Right atrium auricular region (tissue), 2 donors: ENCODE measurements around the gene KLHL22. TPM values are rescaled to one million over a fixed set of nuclear protein-coding genes. Genes with fewer than 3 reads are reported as not detected.

Experiments
- DNase-seq: peaks from one replicate; pipeline ENCODE4 v3.0.0-alpha.2; 2019; ENCODE audit warnings: low spot score
- H3K27ac ChIP-seq, 2 donors: fragments of 200-600 bp; sonication (generic); 1 replicate in 1 of 2; 2 replicates in 1 of 2; pipeline ENCODE4 v1.5.1; 2016 to 2019
- H3K27me3 ChIP-seq, 2 donors: fragments of 200-600 bp; sonication (generic); one replicate each; pipeline versions ENCODE4 v1.5.1 to v1.6.0; 2017 to 2019
- H3K36me3 ChIP-seq: fragments of 200-600 bp; sonication (generic); one replicate; pipeline ENCODE4 v1.5.1; 2016
- H3K4me1 ChIP-seq, 2 donors: fragments of 200-600 bp; sonication (generic); one replicate each; pipeline versions ENCODE4 v1.5.1 to v1.6.0; 2017 to 2019
- H3K4me3 ChIP-seq, 2 donors: fragments of 200-600 bp; sonication (generic); 1 replicate in 1 of 2; 2 replicates in 1 of 2; pipeline ENCODE4 v1.5.1; 2017 to 2019; ENCODE audit warnings: mild to moderate bottlenecking in 1 of 2, moderate library complexity in 1 of 2
- H3K9me3 ChIP-seq, 2 donors: fragments of 200-600 bp; sonication (generic); one replicate each; pipeline ENCODE4 v1.5.1; 2019
- CTCF ChIP-seq, 2 donors: fragments of 200-600 bp; sonication (generic); IDR thresholded peaks; one replicate each; pipeline ENCODE4 v1.5.1; 2019; ENCODE audit warnings: antibody characterized with exemption in 2 of 2
- total RNA-seq, 2 donors: library from RNA; depleted of rRNA; stranded (reverse); fragments of >200 nt; gene quantifications; one replicate each; pipeline ENCODE4 v1.1.0, GENCODE V29; 2016

The KLHL22 gene
- total RNA-seq, 2 donors from 2014 or later = 16.0 to 21.9 TPM

GRCh38 chr22:20398420-20398819 lies 97.2 kb downstream of the KLHL22 start:
- Histone ChIP-seq H3K4me1 (peaks cover 0 to 16% of the 10 kb centered on the region in 2 donors), H3K27me3 (no peaks in the 10 kb centered on the region), H3K27ac (no peak overlapping the region), H3K9me3 (no peaks in the 10 kb centered on the region), H3K4me3 (no peak overlapping the region), H3K36me3 (peaks cover 10% of the 10 kb centered on the region)
- DNase-seq = no peak
- no peak for TF ChIP-seq CTCF (IDR thresholded peaks at IDR 0.05)

DNA sequence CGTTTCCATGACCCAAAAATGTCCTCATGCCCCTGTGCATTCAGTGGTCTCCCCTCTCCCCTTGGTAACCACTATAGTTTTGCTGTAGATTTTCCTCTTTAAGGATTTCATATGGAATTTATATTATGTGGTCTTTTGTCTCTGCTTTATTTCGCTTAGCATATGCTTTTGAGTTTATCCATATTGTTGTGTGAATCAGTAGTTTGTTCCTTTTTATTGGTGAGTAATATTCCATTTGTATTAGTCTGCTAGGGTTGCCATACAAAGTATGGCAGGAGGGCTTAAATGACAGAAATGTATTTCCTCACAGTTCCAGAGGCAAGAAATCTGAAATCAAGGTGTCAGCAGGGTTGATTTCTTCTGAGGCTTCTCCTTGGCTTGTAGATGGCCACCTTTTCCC lies 98.1 kb downstream of the KLHL22 start:
- H3K27ac ChIP-seq = no peak overlapping the region
- no peaks in the 10 kb centered on the region for H3K9me3 ChIP-seq
- H3K27me3 ChIP-seq = no peaks in the 10 kb centered on the region
- H3K4me1 ChIP-seq = peaks cover 0 to 19% of the 10 kb centered on the region in 2 donors
- no peak for TF ChIP-seq CTCF (IDR thresholded peaks at IDR 0.05)
- peaks cover 10% of the 10 kb centered on the region for H3K36me3 ChIP-seq
- no peak for DNase-seq
- no peak overlapping the region for H3K4me3 ChIP-seq

- Histone ChIP-seq H3K27ac (no peak overlapping the region), H3K9me3 (no peaks in the 10 kb centered on the region), H3K27me3 (no peaks in the 10 kb centered on the region), H3K4me3 (no peak overlapping the region), H3K4me1 (peaks cover 0 to 19% of the 10 kb centered on the region in 2 donors), H3K36me3 (peaks cover 10% of the 10 kb centered on the region)
- TF ChIP-seq CTCF (IDR thresholded peaks at IDR 0.05) = no peak
- DNase-seq = no peak
These were observed 99.0 kb downstream of the KLHL22 start for GRCh38 chr22:20396639-20397038.

- TF ChIP-seq CTCF (IDR thresholded peaks at IDR 0.05) = no peak
- H3K27me3 ChIP-seq = no peaks in the 10 kb centered on the region
- H3K9me3 ChIP-seq = no peaks in the 10 kb centered on the region
- no peak overlapping the region for H3K4me3 ChIP-seq
- peaks cover 0 to 19% of the 10 kb centered on the region in 2 donors for H3K4me1 ChIP-seq
- peaks cover 6% of the 10 kb centered on the region for H3K36me3 ChIP-seq
- no peak for DNase-seq
- no peak overlapping the region for H3K27ac ChIP-seq
These were observed 99.7 kb downstream of the KLHL22 start for GRCh38 chr22:20395907-20396287.

GRCh38 chr22:20395181-20395906 lies 100.3 kb downstream of the KLHL22 start:
- H3K27me3 ChIP-seq = no peaks in the 10 kb centered on the region
- peaks cover under 1% of the 10 kb centered on the region for H3K36me3 ChIP-seq
- H3K27ac ChIP-seq = no peak overlapping the region
- no peak for DNase-seq
- peaks cover 0 to 19% of the 10 kb centered on the region in 2 donors for H3K4me1 ChIP-seq
- no peaks in the 10 kb centered on the region for H3K9me3 ChIP-seq
- no peak for TF ChIP-seq CTCF (IDR thresholded peaks at IDR 0.05)
- H3K4me3 ChIP-seq = no peak overlapping the region
